HepG2 (cell line): Measurements from ENCODE around the gene SLC25A22. TPM values are rescaled to one million over a fixed set of nuclear protein-coding genes. Genes with fewer than 3 reads are reported as not detected.

Experiments used
- ATF2 ChIP-seq: sonication (generic); formaldehyde crosslinking; IDR thresholded peaks from 2 replicates; pipeline ENCODE4 v1.4.0; 2020; ENCODE audit warnings: missing genetic modification reagents
- BCLAF1 ChIP-seq: fragments of 450-650 bp; IDR thresholded peaks from 2 replicates; pipeline ENCODE4 v1.6.1; 2017; ENCODE audit warnings: mild to moderate bottlenecking
- CC2D1A ChIP-seq: sonication (generic); formaldehyde crosslinking; IDR thresholded peaks from 2 replicates; pipeline ENCODE4 v1.8.1; 2023; ENCODE audit warnings: mild to moderate bottlenecking, missing genetic modification reagents
- CEBPZ ChIP-seq: IDR thresholded peaks from 2 replicates; pipeline ENCODE4 v1.6.1; 2012; ENCODE audit warnings: low read length, improper control_type of control experiment
- KAT8 ChIP-seq: IDR thresholded peaks from 2 replicates; pipeline ENCODE4 v1.6.1; 2016; ENCODE audit warnings: missing genetic modification reagents, missing compliant biosample characterization
- MAZ ChIP-seq, 2 experiments: sonication (generic) in 1 of 2; formaldehyde crosslinking in 1 of 2; IDR thresholded peaks; 2 replicates each; pipeline versions ENCODE4 v1.5.0 to v1.6.1; 2012 to 2020; ENCODE audit warnings: low read depth in 2 of 2, mild to moderate bottlenecking in 2 of 2, borderline replicate concordance in 1 of 2, improper control_type of control experiment in 1 of 2, low read length in 1 of 2, missing genetic modification reagents in 1 of 2, moderate library complexity in 1 of 2
- MLLT10 ChIP-seq: sonication (generic); formaldehyde crosslinking; IDR thresholded peaks from 2 replicates; pipeline ENCODE4 v1.4.0; 2020; ENCODE audit warnings: missing genetic modification reagents
- NKX3-1 ChIP-seq: sonication (generic); formaldehyde crosslinking; IDR thresholded peaks from 2 replicates; pipeline ENCODE4 v1.5.0; 2020; ENCODE audit warnings: missing genetic modification reagents
- PRDM4 ChIP-seq: sonication (generic); formaldehyde crosslinking; IDR thresholded peaks from 2 replicates; pipeline ENCODE4 v1.9.0; 2021; ENCODE audit warnings: missing genetic modification reagents, borderline replicate concordance
- SALL1 ChIP-seq: sonication (generic); formaldehyde crosslinking; IDR thresholded peaks from 2 replicates; pipeline ENCODE4 v1.8.0; 2022; ENCODE audit warnings: mild to moderate bottlenecking, missing genetic modification reagents
- ZKSCAN1 ChIP-seq: fragments of 150-350 bp; IDR thresholded peaks from 2 replicates; pipeline ENCODE4 v1.6.1; 2014; ENCODE audit warnings: low read length
- ZNF232 ChIP-seq: sonication (generic); formaldehyde crosslinking; IDR thresholded peaks from 2 replicates; pipeline ENCODE4 v1.4.0; 2020; ENCODE audit warnings: missing genetic modification reagents, borderline replicate concordance
- ZNF800 ChIP-seq: sonication (generic); formaldehyde crosslinking; IDR thresholded peaks from 2 replicates; pipeline ENCODE4 v1.4.0; 2020; ENCODE audit warnings: missing genetic modification reagents
- ZNF879 ChIP-seq: sonication (generic); formaldehyde crosslinking; IDR thresholded peaks from 2 replicates; pipeline ENCODE4 v1.8.1; 2023; ENCODE audit warnings: missing genetic modification reagents
- polyA plus RNA-seq, 8 experiments: library from polyadenylated mRNA; depleted of rRNA in 3 of 8; stranded (reverse) in 7 of 8; unstranded in 1 of 8; fragments of >200 nt; fragmentation: Illumina TruSeq in 4 of 8; extraction: Trizol in 4 of 8; gene quantifications; 2 replicates each; pipeline versions ENCODE4 v1.2.1 to v1.2.3, GENCODE V29; 2011 to 2016; ENCODE audit warnings: low read depth in 4 of 8, missing spikeins in 1 of 8, mixed read lengths in 1 of 8; ENCODE audit not compliant: insufficient read depth in 1 of 8
- total RNA-seq, 5 experiments: library from RNA; depleted of rRNA; stranded (reverse); fragments of >200 nt; fragmentation: Illumina TruSeq; extraction: Trizol; gene quantifications; 2 replicates each; pipeline ENCODE4 v1.2.3, GENCODE V29; 2016; ENCODE audit warnings: low read depth in 1 of 5

Gene SLC25A22
- total and polyA plus RNA-seq, 2 of the 13 experiments (the other 11 are each of a cell fraction or from before 2014, with no cell fraction given): 12.4 to 19.2 TPM

- TF ChIP-seq CC2D1A (CRISPR knock-in tag) (no peak), KAT8 (CRISPR knock-in tag) (peak; percentile 67), ZNF800 (CRISPR knock-in tag) (no peak), CEBPZ (no peak), MAZ (IDR thresholded peaks at IDR 0.05; ENCODE audit: borderline replicate concordance, low read depth, low read length) (peak; percentile 70; the same call in 1 of the 2 replicates), MAZ (CRISPR knock-in tag; IDR thresholded peaks at IDR 0.05; ENCODE audit: low read depth) (peak; percentile 72; the same call in 1 of the 2 replicates), ZNF879 (CRISPR knock-in tag) (no peak), ZKSCAN1 (no peak), NKX3-1 (CRISPR knock-in tag) (no peak), PRDM4 (CRISPR knock-in tag) (no peak), ZNF232 (CRISPR knock-in tag) (no peak), MLLT10 (CRISPR knock-in tag) (no peak), BCLAF1 (no peak), SALL1 (peak; percentile 83), ATF2 (0 out of 2 replicates have a peak, but pooled peaks have one; percentile 6)
Measured at GRCh38 chr11:843818-844692, 46.0 kb upstream of the SLC25A22 start (continued).
